ENCODE data around the gene STPG2.

- TF ChIP-seq POLR2A (IDR thresholded peaks at IDR 0.05) (no peak), EP300 (IDR thresholded peaks at IDR 0.05) (no peak)
- TF ChIP-seq, protein P1, sequence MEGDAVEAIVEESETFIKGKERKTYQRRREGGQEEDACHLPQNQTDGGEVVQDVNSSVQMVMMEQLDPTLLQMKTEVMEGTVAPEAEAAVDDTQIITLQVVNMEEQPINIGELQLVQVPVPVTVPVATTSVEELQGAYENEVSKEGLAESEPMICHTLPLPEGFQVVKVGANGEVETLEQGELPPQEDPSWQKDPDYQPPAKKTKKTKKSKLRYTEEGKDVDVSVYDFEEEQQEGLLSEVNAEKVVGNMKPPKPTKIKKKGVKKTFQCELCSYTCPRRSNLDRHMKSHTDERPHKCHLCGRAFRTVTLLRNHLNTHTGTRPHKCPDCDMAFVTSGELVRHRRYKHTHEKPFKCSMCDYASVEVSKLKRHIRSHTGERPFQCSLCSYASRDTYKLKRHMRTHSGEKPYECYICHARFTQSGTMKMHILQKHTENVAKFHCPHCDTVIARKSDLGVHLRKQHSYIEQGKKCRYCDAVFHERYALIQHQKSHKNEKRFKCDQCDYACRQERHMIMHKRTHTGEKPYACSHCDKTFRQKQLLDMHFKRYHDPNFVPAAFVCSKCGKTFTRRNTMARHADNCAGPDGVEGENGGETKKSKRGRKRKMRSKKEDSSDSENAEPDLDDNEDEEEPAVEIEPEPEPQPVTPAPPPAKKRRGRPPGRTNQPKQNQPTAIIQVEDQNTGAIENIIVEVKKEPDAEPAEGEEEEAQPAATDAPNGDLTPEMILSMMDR (IDR thresholded peaks at IDR 0.05) = no peak
These were observed 200.3 kb downstream of the STPG2 start for GRCh38 chr4:97942951-97943350.
